Measurements from ENCODE around the gene TMEM150A. TPM values are rescaled to one million over a fixed set of nuclear protein-coding genes. Genes with fewer than 3 reads are reported as not detected.

The TMEM150A gene
- total RNA-seq, 2 experiments from 2014 or later: 0.92 to 1.1 TPM

GRCh38 chr2:85557130-85557529 is 45.4 kb downstream of the TMEM150A start:
- peaks cover 10% of the 10 kb centered on the region for H3K4me1 ChIP-seq (ENCODE audit: insufficient read depth, low read length, poor library complexity, severe bottlenecking)
- CTCF ChIA-PET (ENCODE audit: unreplicated experiment): interaction anchor here (1.5 kb wide), 1 partner anchor 11 kb away, joined by 3 read pairs; no protein-coding TSS in a partner anchor
- H3K4me3 ChIP-seq (ENCODE audit: low read depth, low read length, poor library complexity, severe bottlenecking): no peak overlapping the region
- peaks cover 13% of the 10 kb centered on the region for H3K79me2 ChIP-seq (ENCODE audit: insufficient read depth, low read depth, low read length)
- intact Hi-C loops (cut with micrococcal nuclease; ENCODE audit: unreplicated experiment): no loop called here
- no peak for DNase-seq (ENCODE audit: low spot score)
- no peaks in the 10 kb centered on the region for H4K20me1 ChIP-seq (ENCODE audit: insufficient read depth, low read length)
- H2AFZ ChIP-seq (ENCODE audit: low read length): no peak overlapping the region
- POLR2A ChIA-PET: interaction anchor here (1.1 to 1.9 kb wide), 6 partner anchors 12 to 150 kb away, joined by 3 to 6 read pairs (median 4); partner anchors contain the start of gene RNF181
- TF ChIP-seq EZH2phosphoT487 (IDR thresholded peaks at IDR 0.05; ENCODE audit: borderline replicate concordance, low read depth, low read length) (no peak), CTCF (conservative IDR thresholded peaks at IDR 0.05; ENCODE audit: low read length) (no peak)
- peaks cover 59% of the 10 kb centered on the region for H3K36me3 ChIP-seq (ENCODE audit: insufficient read depth, low read length)
- no peaks in the 10 kb centered on the region for H3K9me2 ChIP-seq (ENCODE audit: insufficient read depth, low read length)
- H3K9me3 ChIP-seq (ENCODE audit: low read length): no peaks in the 10 kb centered on the region
- no peak overlapping the region for H3K4me2 ChIP-seq (ENCODE audit: low read length)
- no TSS peak for BruUV-seq (replicated peaks)
- H3K27ac ChIP-seq (ENCODE audit: low read depth, low read length, poor library complexity, severe bottlenecking): no peak overlapping the region

GRCh38 chr2:85554980-85555612 is 47.4 kb downstream of the TMEM150A start:
- POLR2A ChIA-PET: interaction anchor here (1.5 to 1.6 kb wide), 2 partner anchors 9 to 16 kb away, joined by 3 to 5 read pairs; partner anchors contain the start of gene MAT2A
- Histone ChIP-seq H3K4me3 (ENCODE audit: low read depth, low read length, poor library complexity, severe bottlenecking) (no peak overlapping the region), H3K27ac (ENCODE audit: low read depth, low read length, poor library complexity, severe bottlenecking) (no peak overlapping the region), H4K20me1 (ENCODE audit: insufficient read depth, low read length) (no peaks in the 10 kb centered on the region), H3K9me3 (ENCODE audit: low read length) (no peaks in the 10 kb centered on the region), H3K36me3 (ENCODE audit: insufficient read depth, low read length) (peaks cover 78% of the 10 kb centered on the region), H3K4me1 (ENCODE audit: insufficient read depth, low read length, poor library complexity, severe bottlenecking) (peaks cover 2% of the 10 kb centered on the region), H2AFZ (ENCODE audit: low read length) (no peak overlapping the region), H3K4me2 (ENCODE audit: low read length) (no peak overlapping the region), H3K9me2 (ENCODE audit: insufficient read depth, low read length) (no peaks in the 10 kb centered on the region), H3K79me2 (ENCODE audit: insufficient read depth, low read depth, low read length) (peaks cover 4% of the 10 kb centered on the region)
- CTCF ChIA-PET (ENCODE audit: unreplicated experiment): no interaction called here
- intact Hi-C loops (cut with micrococcal nuclease; ENCODE audit: unreplicated experiment): no loop called here
- DNase-seq (ENCODE audit: low spot score): no peak
- no peak for TF ChIP-seq CTCF (conservative IDR thresholded peaks at IDR 0.05; ENCODE audit: low read length)
- no TSS peak for BruUV-seq (replicated peaks)

GRCh38 chr2:85553184-85553583 is 49.3 kb downstream of the TMEM150A start:
- Histone ChIP-seq H3K9me2 (ENCODE audit: insufficient read depth, low read length) (no peaks in the 10 kb centered on the region), H3K9me3 (ENCODE audit: low read length) (no peaks in the 10 kb centered on the region), H2AFZ (ENCODE audit: low read length) (no peak overlapping the region), H3K79me2 (ENCODE audit: insufficient read depth, low read depth, low read length) (no peaks in the 10 kb centered on the region), H4K20me1 (ENCODE audit: insufficient read depth, low read length) (no peaks in the 10 kb centered on the region), H3K4me2 (ENCODE audit: low read length) (no peak overlapping the region), H3K27ac (ENCODE audit: low read depth, low read length, poor library complexity, severe bottlenecking) (no peak overlapping the region), H3K4me3 (ENCODE audit: low read depth, low read length, poor library complexity, severe bottlenecking) (no peak overlapping the region), H3K4me1 (ENCODE audit: insufficient read depth, low read length, poor library complexity, severe bottlenecking) (no peaks in the 10 kb centered on the region), H3K36me3 (ENCODE audit: insufficient read depth, low read length) (peaks cover 76% of the 10 kb centered on the region)
- no peak for TF ChIP-seq CTCF (conservative IDR thresholded peaks at IDR 0.05; ENCODE audit: low read length)
- no peak for TF ChIP-seq EZH2phosphoT487 (IDR thresholded peaks at IDR 0.05; ENCODE audit: borderline replicate concordance, low read depth, low read length)
- ChIA-PET POLR2A (no interaction called here), CTCF (ENCODE audit: unreplicated experiment) (interaction anchor here (0.7 kb wide), 1 partner anchor 134 kb away, joined by 3 read pairs; no protein-coding TSS in a partner anchor)
- BruUV-seq (replicated peaks): no TSS peak
- DNase-seq (ENCODE audit: low spot score): no peak
- intact Hi-C loops (cut with micrococcal nuclease; ENCODE audit: unreplicated experiment): no loop called here

Data from OCI-LY7 (cell line).